ENCODE results near the gene ZSCAN5C.

GRCh38 chr19:56158170-56158757, 43.8 kb upstream of the ZSCAN5C start:
- no peak for TF ChIP-seq CTCF (conservative IDR thresholded peaks at IDR 0.05)
- TF ChIP-seq ZFX (IDR thresholded peaks at IDR 0.05) = no peak

Data from C4-2B (cell line).